GM12891 (cell line): ENCODE data around the gene TIGAR.

Experiments
- POLR2A ChIP-seq: IDR thresholded peaks from 2 replicates; pipeline ENCODE4 v1.6.1; 2011; ENCODE audit warnings: low read depth, low read length, control low read depth
- POLR2AphosphoS5 ChIP-seq: IDR thresholded peaks from 2 replicates; pipeline ENCODE4 v1.6.1; 2011; ENCODE audit warnings: low read depth, low read length, control low read depth
- POU2F2 ChIP-seq: IDR thresholded peaks from 2 replicates; pipeline ENCODE4 v1.6.1; 2011; ENCODE audit warnings: low read depth, mild to moderate bottlenecking, control low read depth, low read length, moderate library complexity
- TAF1 ChIP-seq: IDR thresholded peaks from 2 replicates; pipeline ENCODE4 v1.6.1; 2011; ENCODE audit warnings: low read depth, low read length, control low read depth

DNA sequence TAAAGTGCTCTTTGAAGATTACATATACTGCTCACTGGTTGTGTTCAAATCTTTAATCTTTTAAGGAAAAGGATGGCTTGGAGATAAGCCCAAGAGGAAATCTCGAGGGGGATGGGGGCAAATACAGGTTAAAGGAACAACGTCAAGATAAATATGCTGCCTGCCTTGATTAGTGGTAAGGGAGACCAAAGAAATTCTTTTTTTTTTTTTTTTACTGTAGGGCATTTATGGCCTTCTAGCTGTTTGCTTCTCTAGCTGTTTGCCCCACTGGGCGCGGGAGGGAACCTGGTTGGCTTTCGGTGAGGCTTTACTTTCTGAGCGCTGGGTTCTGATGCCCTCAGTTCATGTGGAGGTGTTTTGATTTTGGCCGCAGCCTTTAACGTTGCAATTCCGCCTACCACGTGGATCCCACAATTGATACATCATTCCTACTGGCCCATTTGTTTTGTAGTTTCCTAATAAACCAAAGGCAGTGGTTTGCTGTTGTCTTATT lies 41.8 kb upstream of the TIGAR start:
- TF ChIP-seq POLR2A, result no peak
- TF ChIP-seq POLR2AphosphoS5, result no peak
- no peak for TF ChIP-seq TAF1
- no peak for TF ChIP-seq POU2F2
